ENCODE results near the gene MKNK1. TPM values are rescaled to one million over a fixed set of nuclear protein-coding genes. Genes with fewer than 3 reads are reported as not detected.

MKNK1 gene
- total and polyA plus RNA-seq, 2 of the 4 experiments (the other 2 are of a cell fraction) = 14.3 to 35.2 TPM

- 100% methylated on average over 1 of the region's 4 CpGs; no CpG with 5 or more reads in 1 of the 2 experiments for WGBS, 2 experiments (ENCODE audit: extremely low coverage in 2 of 2, insufficient read length in 1 of 2)
- H3K4me1 ChIP-seq (ENCODE audit: control insufficient read depth, insufficient read depth, low read length) = no peaks in the 10 kb centered on the region
- H3K56ac ChIP-seq (ENCODE audit: extremely low read depth, insufficient read depth, low read length) = no peak overlapping the region
- no peaks in the 10 kb centered on the region for H3K9me3 ChIP-seq (ENCODE audit: control insufficient read depth, insufficient read depth, low read length)
- H3K23ac ChIP-seq (ENCODE audit: low read depth, low read length) = no peak overlapping the region
- peaks cover 0 to 5% of the 10 kb centered on the region in 2 experiments; a peak in 3 of 4 replicates for H3K79me1 ChIP-seq (ENCODE audit: low read depth in 1 of 2, low read length in 2 of 2)
- H2AK9ac ChIP-seq (replicated peaks; ENCODE audit: low read depth, low read length, poor library complexity) = no peak overlapping the region
- H2AFZ ChIP-seq (replicated peaks; ENCODE audit: low read length, poor library complexity) = no peak overlapping the region
- DNase-seq (no peak), ATAC-seq (ENCODE audit: low read depth) (no peak)
- H3K4me2 ChIP-seq (ENCODE audit: low read depth, low read length) = no peak overlapping the region
- no peak overlapping the region for H2AK5ac ChIP-seq (ENCODE audit: low read depth, low read length)
- peaks cover 7% of the 10 kb centered on the region for H3K9me1 ChIP-seq (ENCODE audit: insufficient read depth, low read length)
- CTCF ChIA-PET = no interaction called here
- H3K14ac ChIP-seq (replicated peaks; ENCODE audit: low read depth, low read length) = no peak overlapping the region
- in situ Hi-C loops (cut with MboI; ENCODE audit: low sequenced_read_pairs) = no loop called here
- H3K4me3 ChIP-seq (ENCODE audit: insufficient read depth, low read depth, low read length) = no peak overlapping the region
- intact Hi-C loops (cut with micrococcal nuclease) = no loop called here
- no peak overlapping the region for H4K8ac ChIP-seq (ENCODE audit: low read depth in 2 of 2, low read length in 2 of 2)
- peaks cover 56% of the 10 kb centered on the region for H3K36me3 ChIP-seq (ENCODE audit: control insufficient read depth, insufficient read depth, low read length)
- no peak overlapping the region for H4K91ac ChIP-seq (ENCODE audit: insufficient read depth, low read depth, low read length)
- dilution Hi-C loops (cut with HindIII; ENCODE audit: low sequenced_read_pairs, unreplicated experiment) = no loop called here
- H2BK15ac ChIP-seq (ENCODE audit: low read depth, low read length) = no peak overlapping the region
- BruUV-seq (replicated peaks) = no TSS peak
- no peak overlapping the region for H3K18ac ChIP-seq (ENCODE audit: low read depth, low read length)
- no peak overlapping the region for H2BK20ac ChIP-seq (ENCODE audit: low read depth, low read length)
- H4K20me1 ChIP-seq (ENCODE audit: insufficient read depth, low read length) = no peaks in the 10 kb centered on the region; the same call in 1 of the 2 replicates
- H3K9ac ChIP-seq (ENCODE audit: low read depth, low read length) = no peak overlapping the region
- TF ChIP-seq MAFK (IDR thresholded peaks at IDR 0.05; ENCODE audit: low read depth, low read length) (no peak), RAD21 (IDR thresholded peaks at IDR 0.05; ENCODE audit: low read length) (no peak), RFX5 (IDR thresholded peaks at IDR 0.05; ENCODE audit: low read depth, low read length) (no peak), BHLHE40 (IDR thresholded peaks at IDR 0.05; ENCODE audit: low read depth, low read length) (no peak), CTCF (conservative IDR thresholded peaks at IDR 0.05; ENCODE audit: low read depth, low read length) (no peak), RCOR1 (IDR thresholded peaks at IDR 0.05; ENCODE audit: insufficient replicate concordance, low read length) (no peak), CHD1 (IDR thresholded peaks at IDR 0.05; ENCODE audit: low read depth, low read length) (no peak), FOS (IDR thresholded peaks at IDR 0.05; ENCODE audit: low read depth, low read length) (no peak), POLR2A (IDR thresholded peaks at IDR 0.05; ENCODE audit: low read depth, low read length) (no peak), MXI1 (IDR thresholded peaks at IDR 0.05; ENCODE audit: borderline replicate concordance, low read depth, low read length) (no peak), MAZ (IDR thresholded peaks at IDR 0.05; ENCODE audit: borderline replicate concordance, low read depth, low read length) (no peak), SMC3 (IDR thresholded peaks at IDR 0.05; ENCODE audit: low read depth, low read length) (no peak), CEBPB (IDR thresholded peaks at IDR 0.05; ENCODE audit: low read depth, low read length) (no peak), NFE2L2 (IDR thresholded peaks at IDR 0.05; ENCODE audit: low read depth, low read length) (no peak)
- TF ChIP-seq, protein P1, sequence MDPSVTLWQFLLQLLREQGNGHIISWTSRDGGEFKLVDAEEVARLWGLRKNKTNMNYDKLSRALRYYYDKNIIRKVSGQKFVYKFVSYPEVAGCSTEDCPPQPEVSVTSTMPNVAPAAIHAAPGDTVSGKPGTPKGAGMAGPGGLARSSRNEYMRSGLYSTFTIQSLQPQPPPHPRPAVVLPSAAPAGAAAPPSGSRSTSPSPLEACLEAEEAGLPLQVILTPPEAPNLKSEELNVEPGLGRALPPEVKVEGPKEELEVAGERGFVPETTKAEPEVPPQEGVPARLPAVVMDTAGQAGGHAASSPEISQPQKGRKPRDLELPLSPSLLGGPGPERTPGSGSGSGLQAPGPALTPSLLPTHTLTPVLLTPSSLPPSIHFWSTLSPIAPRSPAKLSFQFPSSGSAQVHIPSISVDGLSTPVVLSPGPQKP (IDR thresholded peaks at IDR 0.05; ENCODE audit: borderline replicate concordance, low read depth, low read length) = no peak
- POLR2A ChIA-PET (ENCODE audit: unreplicated experiment) = no interaction called here
- H2BK5ac ChIP-seq (ENCODE audit: low read depth, low read length, poor library complexity, severe bottlenecking) = no peak overlapping the region
- no peaks in the 10 kb centered on the region for H3K27me3 ChIP-seq (ENCODE audit: control insufficient read depth, insufficient read depth, low read length)
- H3K4ac ChIP-seq (ENCODE audit: low read depth, low read length) = no peak overlapping the region
- no peak overlapping the region for H3K27ac ChIP-seq (ENCODE audit: insufficient read depth, low read length)
- H2BK120ac ChIP-seq (ENCODE audit: low read depth, low read length) = no peak overlapping the region
- H4K5ac ChIP-seq (ENCODE audit: low read depth, low read length) = no peak overlapping the region
These were observed 22.2 kb downstream of the MKNK1 start for GRCh38 chr1:46581681-46582455.

Data from IMR-90 (cell line).